GM18870 (cell line): ENCODE measurements around the gene NFATC4.
"Not testable (repeated sequence)": the region's sequence is repeated elsewhere in the genome, so short reads cannot be mapped to it uniquely, and the experiment has no call there.

Experiments used
- ATAC-seq: cut with Tn5 transposase; IDR thresholded peaks from one replicate; pipeline ENCODE4 v1.9.1; 2021; ENCODE audit warnings: moderate library complexity; ENCODE audit not compliant: unreplicated experiment

The NFATC4 gene

GRCh38 chr14:24387579-24387978 is 19.6 kb downstream of the NFATC4 start:
- not testable (repeated sequence) for ATAC-seq

- no peak for ATAC-seq
Observed at GRCh38 chr14:24388474-24389179, 20.6 kb downstream of the NFATC4 start.

DNA sequence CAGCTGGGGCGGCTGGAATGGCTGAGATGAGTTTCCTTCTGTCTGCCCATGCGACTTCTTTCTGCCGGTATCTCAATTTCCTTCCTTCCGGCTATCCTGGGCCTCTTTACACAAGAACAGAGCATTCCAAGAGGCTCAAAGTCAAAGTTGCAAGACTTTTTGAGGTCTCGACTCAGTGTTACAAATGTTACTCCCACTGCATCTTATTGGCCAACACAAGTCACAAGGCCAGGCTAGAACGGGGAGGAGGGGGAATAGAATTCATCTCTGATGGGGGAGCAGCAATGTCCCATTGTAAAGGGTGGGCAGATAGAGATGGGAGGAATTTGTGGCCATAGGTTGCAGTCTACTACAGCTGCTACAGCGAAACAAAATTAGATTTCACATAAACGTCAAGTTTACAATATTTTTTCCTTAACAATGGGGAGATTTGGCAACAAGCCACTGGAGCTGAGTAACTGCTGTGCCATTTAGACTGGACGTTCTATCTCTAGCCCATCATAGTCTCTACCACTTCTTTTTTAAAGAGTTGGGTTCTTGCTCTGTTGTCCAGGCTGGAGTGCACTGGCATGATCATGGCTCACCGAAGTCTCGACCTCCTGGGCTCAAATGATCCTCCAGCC is 21.4 kb downstream of the NFATC4 start:
- no peak for ATAC-seq

- no peak for ATAC-seq
Observed at GRCh38 chr14:24390701-24391468, 22.9 kb downstream of the NFATC4 start.

- no peak for ATAC-seq
Observed at GRCh38 chr14:24392325-24393091, 24.5 kb downstream of the NFATC4 start.

- ATAC-seq = no peak
Observed at GRCh38 chr14:24394275-24394674, 26.3 kb downstream of the NFATC4 start.

DNA sequence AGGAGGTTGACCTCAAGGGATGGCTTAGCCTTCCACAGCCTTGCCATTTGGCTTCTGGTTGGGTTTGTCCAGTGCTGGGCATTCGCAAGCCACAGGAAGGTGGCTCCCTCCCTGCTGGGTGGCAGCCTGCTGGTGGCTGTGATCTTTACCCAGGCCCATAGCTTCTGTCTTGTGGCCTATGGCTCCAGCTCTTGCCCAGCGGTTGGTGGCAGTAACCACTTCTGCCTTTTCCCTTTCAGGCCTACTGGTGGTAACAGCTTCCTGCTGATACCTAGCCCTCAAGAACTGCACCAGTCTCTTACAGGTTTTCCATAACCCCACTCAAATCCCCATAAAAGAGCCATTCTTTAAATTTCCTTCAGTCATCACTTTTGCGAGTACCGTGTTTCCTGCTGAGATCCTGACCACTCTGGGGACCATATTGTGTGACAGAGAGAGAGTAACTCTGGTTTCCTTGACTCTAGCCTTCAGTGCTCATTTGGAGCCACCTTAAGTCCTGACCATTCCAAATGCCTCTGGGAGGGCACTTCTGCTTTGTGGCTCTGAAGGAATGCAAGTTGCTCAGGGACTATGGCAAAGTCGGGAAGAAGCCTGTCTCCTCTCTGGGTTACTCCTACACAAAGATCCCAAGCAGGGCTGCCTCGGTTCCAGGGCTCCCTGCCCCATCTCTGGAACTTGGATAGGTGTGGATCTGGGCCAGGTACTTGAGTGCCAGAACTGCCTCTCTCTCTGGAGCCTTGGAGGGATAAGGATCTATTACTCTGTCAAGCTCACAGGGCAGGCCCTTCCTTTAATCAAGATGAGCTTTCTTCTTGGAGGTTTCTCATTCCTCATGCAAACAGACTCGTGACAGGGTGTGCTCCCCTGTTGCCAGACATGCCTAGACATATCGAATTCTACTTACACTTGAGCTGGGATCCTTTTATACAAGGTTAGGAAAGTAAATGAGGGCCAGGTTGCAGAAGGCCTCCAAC is 27.9 kb downstream of the NFATC4 start:
- no peak for ATAC-seq

GRCh38 chr14:24397639-24398292 is 29.8 kb downstream of the NFATC4 start:
- ATAC-seq = no peak

DNA sequence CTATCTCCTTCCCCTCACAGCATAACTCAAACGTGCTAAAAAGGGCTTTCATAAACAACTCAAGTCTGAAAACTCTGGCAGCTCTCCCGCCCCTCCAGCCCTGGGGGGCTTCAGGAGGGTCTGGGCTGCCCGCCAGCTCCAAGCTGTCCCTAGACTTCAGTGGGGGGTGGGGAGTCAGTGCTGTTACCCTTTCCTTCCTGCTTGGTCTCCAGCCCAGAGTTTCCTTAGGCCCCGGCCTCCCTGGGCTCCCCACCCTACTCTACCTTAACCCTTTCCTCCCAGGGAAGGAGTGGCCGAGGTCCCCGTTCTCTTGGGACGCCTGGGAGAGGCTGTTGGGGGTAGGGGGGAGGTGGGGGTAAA is 30.3 kb downstream of the NFATC4 start:
- ATAC-seq = no peak

- ATAC-seq = no peak
Observed at GRCh38 chr14:24398653-24399446, 30.9 kb downstream of the NFATC4 start, which contains the start of gene NYNRIN. NYNRIN (plus strand) TSS chr14:24399003; CDS start chr14:24399247, 244 bp downstream.

- ATAC-seq = no peak
Observed at GRCh38 chr14:24399447-24399822, 31.5 kb downstream of the NFATC4 start.

- ATAC-seq = no peak
Observed at GRCh38 chr14:24399999-24400718, 32.2 kb downstream of the NFATC4 start.

GRCh38 chr14:24401810-24402702 is 34.1 kb downstream of the NFATC4 start:
- no peak for ATAC-seq

GRCh38 chr14:24403294-24403998 is 35.5 kb downstream of the NFATC4 start:
- ATAC-seq = no peak

DNA sequence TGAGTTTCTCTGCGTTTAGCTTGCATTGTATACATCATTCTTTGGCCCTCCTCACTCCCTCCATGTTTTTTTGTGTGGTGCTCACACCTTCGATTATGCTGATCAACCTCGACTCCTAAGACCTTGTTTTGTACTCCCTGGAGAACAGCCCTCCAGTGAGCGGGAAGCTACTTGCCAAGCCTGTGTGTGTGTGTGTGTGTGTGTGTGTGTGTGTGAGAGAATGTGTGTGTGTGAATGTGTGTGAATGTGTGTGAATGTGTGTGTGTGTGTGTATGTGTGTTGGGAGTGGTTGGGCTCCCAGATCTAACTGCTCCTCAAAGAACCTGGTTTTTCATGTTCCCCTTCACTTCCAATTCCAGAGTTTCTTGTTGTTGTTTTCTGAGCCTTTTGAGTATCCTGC is 36.8 kb downstream of the NFATC4 start:
- no peak for ATAC-seq

DNA sequence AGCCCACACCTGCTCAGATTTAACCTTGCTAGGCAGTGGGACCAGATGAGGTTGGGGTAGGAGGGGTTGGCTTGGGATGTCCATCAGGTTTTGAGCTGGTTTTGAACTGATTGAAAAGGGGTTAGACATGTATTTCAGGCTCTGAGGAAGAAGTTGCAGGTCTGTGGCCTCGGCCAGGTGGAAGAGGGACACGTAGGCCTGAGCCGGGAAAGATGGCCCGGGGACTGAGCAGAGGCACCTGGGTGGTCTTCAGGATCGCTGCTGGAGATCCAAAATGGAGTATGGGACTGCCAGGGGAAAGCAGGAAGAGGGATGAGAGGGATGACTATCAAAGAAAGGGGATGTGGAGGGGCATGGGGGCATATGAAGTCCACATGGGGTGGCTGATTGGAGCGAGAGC is 38.4 kb downstream of the NFATC4 start:
- ATAC-seq = no peak
